Left ventricle myocardium inferior (tissue), 1 donor: ENCODE data around the gene ATG7. TPM values are rescaled to one million over a fixed set of nuclear protein-coding genes. Genes with fewer than 3 reads are reported as not detected.
A peak's percentile ranks its signal among the peaks of the same experiment; 100 is the strongest.

ENCODE experiments used
- DNase-seq: peaks from one replicate; pipeline ENCODE4 v3.0.0-alpha.2; 2020
- H3K27ac ChIP-seq: fragments of 200-600 bp; replicated peaks from 2 replicates; pipeline ENCODE4 v1.8.0; 2021
- H3K27me3 ChIP-seq: fragments of 200-600 bp; 2 replicates; pipeline ENCODE4 v1.8.0; 2021; ENCODE audit warnings: low read depth
- H3K36me3 ChIP-seq: fragments of 200-600 bp; 2 replicates; pipeline ENCODE4 v1.8.0; 2021
- H3K4me1 ChIP-seq: fragments of 200-600 bp; 2 replicates; pipeline ENCODE4 v1.8.0; 2021
- H3K4me3 ChIP-seq: fragments of 200-600 bp; 2 replicates; pipeline ENCODE4 v1.8.0; 2021; ENCODE audit warnings: mild to moderate bottlenecking, moderate library complexity
- H3K9me3 ChIP-seq: fragments of 200-600 bp; replicated peaks from 2 replicates; pipeline ENCODE4 v1.8.0; 2021
- intact Hi-C: fragments of 100-400 bp; cut with micrococcal nuclease; formaldehyde crosslinking; loops from one replicate; pipeline ENCODE4 v1.11.0; 2022
- total RNA-seq: library from RNA; stranded (reverse); fragmentation: NEBNext Ultra II Directional; extraction: Animal tissue kit (Norgen Biotek cat#: 25700); gene quantifications from one replicate; pipeline ENCODE4 v1.2.1, GENCODE V29; 2021
- TF ChIP-seq, protein P1 (sequence below): fragments of 200-600 bp; IDR thresholded peaks from 2 replicates; pipeline ENCODE4 v1.8.0; 2021; ENCODE audit warnings: antibody characterized with exemption, mild to moderate bottlenecking, borderline replicate concordance
- donor health status: DM: no; HTN: yes; CAD: no; lungs with severe emphysema.

Gene ATG7
- total RNA-seq, 1 donor from 2014 or later, result 15.7 TPM

DNA sequence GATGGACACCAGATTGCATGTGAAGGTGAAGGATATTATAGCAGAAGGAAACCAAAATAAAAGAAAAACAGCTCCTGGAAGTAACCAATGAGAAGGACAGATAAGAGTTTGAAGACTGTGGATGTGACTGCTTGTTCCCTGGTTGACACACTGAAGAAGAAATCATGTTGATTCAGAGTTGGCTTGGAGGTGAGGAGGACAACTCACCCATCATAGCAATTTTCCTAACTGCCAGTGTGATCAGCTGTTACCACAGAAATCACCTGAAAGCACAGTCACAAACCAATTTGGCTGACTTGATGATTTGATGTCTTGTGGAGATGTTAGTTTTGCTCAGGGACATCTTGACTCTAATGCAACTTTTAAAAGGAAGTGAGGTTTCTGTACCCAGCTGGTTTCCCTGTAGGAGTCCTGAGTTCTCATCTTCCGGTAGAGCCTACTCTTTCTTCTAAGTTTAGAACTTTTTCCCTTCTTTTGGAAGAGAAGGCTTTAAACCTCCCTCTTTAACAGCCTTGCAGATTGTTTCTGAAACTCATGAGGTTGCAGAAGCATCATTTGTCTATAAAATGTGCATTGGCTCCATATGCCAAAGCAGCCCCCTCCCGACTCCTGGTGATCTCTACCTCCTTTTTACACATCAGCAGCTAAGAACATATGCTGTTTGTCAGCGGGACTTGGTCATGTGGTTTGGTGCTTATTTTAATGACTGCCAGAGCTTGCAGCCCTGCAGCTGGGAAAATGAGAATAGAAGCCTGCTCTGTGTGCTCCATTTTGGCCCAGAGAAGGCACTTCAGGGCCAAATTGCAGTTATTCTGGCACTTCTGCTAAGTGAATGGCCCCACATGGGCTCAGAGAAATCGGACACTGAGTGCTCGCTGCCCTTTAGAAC is 10.3 kb downstream of the ATG7 start:
- peaks cover 5% of the 10 kb centered on the region for H3K36me3 ChIP-seq
- peak; percentile 51 for DNase-seq

DNA sequence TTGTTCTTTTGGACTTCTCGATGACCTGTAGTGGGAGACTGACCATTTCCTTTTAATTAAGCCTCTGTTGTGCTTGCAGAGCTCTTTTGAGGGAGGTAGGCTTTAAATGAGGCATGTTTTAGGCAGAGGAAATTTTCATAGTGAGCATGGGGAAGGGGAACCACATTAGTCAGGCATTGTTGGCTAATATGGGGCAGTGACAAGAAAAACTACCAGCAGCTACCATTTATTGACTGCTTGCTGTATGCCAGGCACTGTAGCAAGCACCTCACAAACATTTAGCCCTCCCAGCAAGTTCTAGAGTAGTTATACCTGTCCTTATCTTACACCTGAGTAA is 10.9 kb downstream of the ATG7 start:
- peak overlapping the region; percentile 5 for H3K4me3 ChIP-seq
- intact Hi-C loops, result no loop called here
- no peak for DNase-seq
- no peaks in the 10 kb centered on the region for H3K9me3 ChIP-seq
- H3K4me1 ChIP-seq, result peaks cover 41% of the 10 kb centered on the region
- peaks cover 5% of the 10 kb centered on the region for H3K36me3 ChIP-seq
- TF ChIP-seq, protein P1, sequence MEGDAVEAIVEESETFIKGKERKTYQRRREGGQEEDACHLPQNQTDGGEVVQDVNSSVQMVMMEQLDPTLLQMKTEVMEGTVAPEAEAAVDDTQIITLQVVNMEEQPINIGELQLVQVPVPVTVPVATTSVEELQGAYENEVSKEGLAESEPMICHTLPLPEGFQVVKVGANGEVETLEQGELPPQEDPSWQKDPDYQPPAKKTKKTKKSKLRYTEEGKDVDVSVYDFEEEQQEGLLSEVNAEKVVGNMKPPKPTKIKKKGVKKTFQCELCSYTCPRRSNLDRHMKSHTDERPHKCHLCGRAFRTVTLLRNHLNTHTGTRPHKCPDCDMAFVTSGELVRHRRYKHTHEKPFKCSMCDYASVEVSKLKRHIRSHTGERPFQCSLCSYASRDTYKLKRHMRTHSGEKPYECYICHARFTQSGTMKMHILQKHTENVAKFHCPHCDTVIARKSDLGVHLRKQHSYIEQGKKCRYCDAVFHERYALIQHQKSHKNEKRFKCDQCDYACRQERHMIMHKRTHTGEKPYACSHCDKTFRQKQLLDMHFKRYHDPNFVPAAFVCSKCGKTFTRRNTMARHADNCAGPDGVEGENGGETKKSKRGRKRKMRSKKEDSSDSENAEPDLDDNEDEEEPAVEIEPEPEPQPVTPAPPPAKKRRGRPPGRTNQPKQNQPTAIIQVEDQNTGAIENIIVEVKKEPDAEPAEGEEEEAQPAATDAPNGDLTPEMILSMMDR, result no peak
- H3K27ac ChIP-seq, result peak overlapping the region; percentile 69
- no peaks in the 10 kb centered on the region for H3K27me3 ChIP-seq

More for the DNA sequence above, 10.3 kb downstream of the ATG7 start:
- Histone ChIP-seq H3K27me3 (no peaks in the 10 kb centered on the region), H3K4me3 (peak overlapping the region; percentile 5), H3K27ac (peak overlapping the region; percentile 69), H3K4me1 (peaks cover 34% of the 10 kb centered on the region), H3K9me3 (no peaks in the 10 kb centered on the region)
- TF ChIP-seq, protein P1, result no peak
- intact Hi-C loops, result no loop called here

DNA sequence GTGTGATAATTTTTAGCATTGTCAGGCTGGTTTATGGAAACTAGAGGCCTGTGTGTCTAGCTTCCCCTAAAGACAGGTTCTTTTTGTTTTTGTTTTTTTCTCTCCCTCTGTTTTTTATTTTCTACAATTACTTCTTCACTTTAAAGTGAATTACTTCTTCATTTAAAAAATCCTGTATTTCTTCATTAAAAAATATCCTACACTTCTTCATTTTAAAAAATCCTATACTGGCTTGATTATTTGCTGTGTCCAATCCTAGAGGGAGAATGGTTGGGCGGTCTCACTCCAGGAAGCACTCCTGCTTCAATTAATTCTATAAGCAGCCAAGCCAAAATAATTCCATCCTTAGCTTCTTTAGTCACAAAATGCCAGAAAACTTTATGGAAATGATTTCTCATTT is 11.8 kb downstream of the ATG7 start:
- DNase-seq, result no peak
- H3K27ac ChIP-seq, result no peak overlapping the region

DNA sequence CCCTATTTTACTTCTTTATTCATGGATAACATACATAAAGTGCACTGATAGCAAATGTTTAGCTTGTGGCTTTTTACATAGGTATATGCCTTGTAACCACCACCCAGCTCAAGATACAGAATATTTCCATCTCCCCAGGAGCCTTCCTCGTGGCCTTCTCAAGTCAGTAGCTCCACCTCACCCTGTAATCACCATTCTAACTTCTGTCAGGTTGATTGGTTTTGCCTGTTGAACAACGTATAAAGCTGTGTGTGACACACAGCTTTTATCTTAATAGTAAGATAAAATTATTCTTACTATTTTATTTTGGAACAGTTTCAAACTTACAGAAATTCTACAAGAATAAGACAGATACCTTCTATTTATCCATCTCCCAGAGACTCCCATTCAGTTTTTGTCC is 13.3 kb downstream of the ATG7 start:
- TF ChIP-seq, protein P1, result no peak
- no peaks in the 10 kb centered on the region for H3K36me3 ChIP-seq
- H3K4me3 ChIP-seq, result no peak overlapping the region
- no peak overlapping the region for H3K27ac ChIP-seq
- H3K4me1 ChIP-seq, result peaks cover 64% of the 10 kb centered on the region
- no peak for DNase-seq
- intact Hi-C loops, result no loop called here
- H3K27me3 ChIP-seq, result no peaks in the 10 kb centered on the region
- no peaks in the 10 kb centered on the region for H3K9me3 ChIP-seq

More for the DNA sequence above, 11.8 kb downstream of the ATG7 start:
- intact Hi-C loops, result no loop called here
- no peaks in the 10 kb centered on the region for H3K9me3 ChIP-seq
- no peak overlapping the region for H3K4me3 ChIP-seq
- TF ChIP-seq, protein P1, result no peak
- peaks cover 50% of the 10 kb centered on the region for H3K4me1 ChIP-seq
- H3K27me3 ChIP-seq, result no peaks in the 10 kb centered on the region
- H3K36me3 ChIP-seq, result peaks cover 5% of the 10 kb centered on the region

DNA sequence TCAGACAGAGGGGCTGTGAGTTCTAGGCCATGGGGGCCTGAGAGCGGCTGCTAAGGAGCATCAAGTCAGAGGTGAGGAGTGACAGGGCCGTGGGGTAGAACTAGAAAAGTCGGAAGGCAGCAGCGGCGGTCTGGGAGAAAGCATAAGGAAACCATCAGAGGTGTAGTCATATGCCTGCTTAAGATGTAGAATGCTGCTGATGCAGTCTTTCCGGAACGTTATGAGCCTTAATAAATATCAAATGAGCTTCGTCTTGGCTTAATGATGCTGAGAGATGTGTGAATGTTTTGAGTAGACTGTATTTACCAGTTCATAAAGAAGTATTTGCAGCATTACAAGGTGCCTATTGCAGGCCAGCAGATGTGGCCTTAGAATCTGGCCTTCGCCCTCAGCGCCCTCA is 15.2 kb downstream of the ATG7 start:
- Histone ChIP-seq H3K4me3 (no peak overlapping the region), H3K9me3 (no peaks in the 10 kb centered on the region), H3K27me3 (no peaks in the 10 kb centered on the region), H3K36me3 (no peaks in the 10 kb centered on the region), H3K4me1 (peaks cover 71% of the 10 kb centered on the region), H3K27ac (peak overlapping the region; percentile 86)
- TF ChIP-seq, protein P1, result no peak
- no peak for DNase-seq
- intact Hi-C loops, result no loop called here
